Measurements from ENCODE around the gene QRICH1.

GRCh38 chr3:48999085-48999858, 94.6 kb downstream of the QRICH1 start:
- TF ChIP-seq RAD21 (IDR thresholded peaks at IDR 0.05; ENCODE audit: low read depth) = no peak
- TF ChIP-seq CREB1 (IDR thresholded peaks at IDR 0.05; ENCODE audit: low read depth) = no peak
- no peak for TF ChIP-seq REST (IDR thresholded peaks at IDR 0.05; ENCODE audit: low read depth)
- TF ChIP-seq TCF12 (IDR thresholded peaks at IDR 0.05; ENCODE audit: low read depth) = no peak
- TF ChIP-seq ZBTB7A (IDR thresholded peaks at IDR 0.05; ENCODE audit: low read depth) = no peak
- no peak for TF ChIP-seq YY1 (IDR thresholded peaks at IDR 0.05; ENCODE audit: low read depth)
- no peak for TF ChIP-seq MAX (IDR thresholded peaks at IDR 0.05)
- TF ChIP-seq EP300 (IDR thresholded peaks at IDR 0.05; ENCODE audit: borderline replicate concordance) = no peak
- TF ChIP-seq EGR1 (IDR thresholded peaks at IDR 0.05) = no peak
- TF ChIP-seq CEBPB (IDR thresholded peaks at IDR 0.05) = no peak

Measured in Ishikawa (cell line).